Nephron (organoid): ENCODE data around the gene COL28A1.

Source experiments
- H3K27ac Mint-ChIP-seq, 3 experiments: 2 replicates each; pipeline ENCODE4 v1.8.0; 2020; ENCODE audit warnings: mixed read lengths in 3 of 3, mild to moderate bottlenecking in 2 of 3, moderate library complexity in 1 of 3
- H3K27me3 Mint-ChIP-seq: 2 replicates; pipeline ENCODE4 v1.8.0; 2021; ENCODE audit warnings: low read depth, mild to moderate bottlenecking, moderate library complexity, mixed read lengths
- H3K36me3 Mint-ChIP-seq: 2 replicates; pipeline ENCODE4 v1.8.0; 2020; ENCODE audit warnings: low read depth, mixed read lengths
- H3K4me1 Mint-ChIP-seq: 2 replicates; pipeline ENCODE4 v1.8.0; 2020; ENCODE audit warnings: mixed read lengths
- H3K4me3 Mint-ChIP-seq, 3 experiments: 2 replicates each; pipeline ENCODE4 v1.8.0; 2020; ENCODE audit warnings: mild to moderate bottlenecking in 3 of 3, mixed read lengths in 3 of 3, moderate library complexity in 2 of 3
- H3K9me3 Mint-ChIP-seq: 2 replicates; pipeline ENCODE4 v1.8.0; 2020; ENCODE audit warnings: mixed read lengths
- CTCF ChIP-seq, 3 experiments: fragments of 200-600 bp; sonication (generic); IDR thresholded peaks; one replicate each; pipeline ENCODE4 v1.5.0; 2021; ENCODE audit warnings: antibody characterized with exemption in 3 of 3; ENCODE audit not compliant: unreplicated experiment in 3 of 3

COL28A1 gene

GRCh38 chr7:7315851-7316250, 219.8 kb downstream of the COL28A1 start:
- H3K27ac Mint-ChIP-seq, result no peak overlapping the region
- no peaks in the 10 kb centered on the region for H3K4me1 Mint-ChIP-seq
- TF ChIP-seq CTCF (IDR thresholded peaks at IDR 0.05; ENCODE audit: unreplicated experiment in 3 of 3), result no peak
- no peaks in the 10 kb centered on the region for H3K27me3 Mint-ChIP-seq
- H3K36me3 Mint-ChIP-seq, result no peaks in the 10 kb centered on the region
- H3K9me3 Mint-ChIP-seq, result no peaks in the 10 kb centered on the region
- no peak overlapping the region for H3K4me3 Mint-ChIP-seq

- Mint-ChIP-seq H3K4me3 (no peak overlapping the region), H3K4me1 (no peaks in the 10 kb centered on the region), H3K27me3 (no peaks in the 10 kb centered on the region), H3K27ac (no peak overlapping the region), H3K36me3 (no peaks in the 10 kb centered on the region), H3K9me3 (no peaks in the 10 kb centered on the region)
- TF ChIP-seq CTCF (IDR thresholded peaks at IDR 0.05; ENCODE audit: unreplicated experiment in 3 of 3), result no peak
Observed at GRCh38 chr7:7312323-7312722, 223.3 kb downstream of the COL28A1 start.

- no peaks in the 10 kb centered on the region for H3K36me3 Mint-ChIP-seq
Observed at GRCh38 chr7:7311001-7311400, 224.7 kb downstream of the COL28A1 start.

GRCh38 chr7:7309203-7309602, 226.5 kb downstream of the COL28A1 start:
- no peak overlapping the region for H3K4me3 Mint-ChIP-seq
- no peaks in the 10 kb centered on the region for H3K4me1 Mint-ChIP-seq
- TF ChIP-seq CTCF (IDR thresholded peaks at IDR 0.05; ENCODE audit: unreplicated experiment in 3 of 3), result no peak
- no peaks in the 10 kb centered on the region for H3K9me3 Mint-ChIP-seq
- H3K27me3 Mint-ChIP-seq, result no peaks in the 10 kb centered on the region
- no peaks in the 10 kb centered on the region for H3K36me3 Mint-ChIP-seq
- H3K27ac Mint-ChIP-seq, result no peak overlapping the region

More at GRCh38 chr7:7311001-7311400, 224.7 kb downstream of the COL28A1 start:
- no peak overlapping the region for H3K27ac Mint-ChIP-seq
- no peaks in the 10 kb centered on the region for H3K27me3 Mint-ChIP-seq
- H3K4me1 Mint-ChIP-seq, result no peaks in the 10 kb centered on the region
- no peak for TF ChIP-seq CTCF (IDR thresholded peaks at IDR 0.05; ENCODE audit: unreplicated experiment in 3 of 3)
- no peak overlapping the region for H3K4me3 Mint-ChIP-seq
- no peaks in the 10 kb centered on the region for H3K9me3 Mint-ChIP-seq
